G401.6 (cell line): Measurements from ENCODE around the gene CCDC87.
"Not testable (repeated sequence)": the region's sequence is repeated elsewhere in the genome, so short reads cannot be mapped to it uniquely, and the experiment has no call there.

ENCODE experiments used
- FAIRE-seq: peaks from 2 replicates; lab custom pipeline; 2012; peaks lifted over from hg19 to GRCh38; lab: Jason Lieb, UNC

CCDC87 gene, protein sequence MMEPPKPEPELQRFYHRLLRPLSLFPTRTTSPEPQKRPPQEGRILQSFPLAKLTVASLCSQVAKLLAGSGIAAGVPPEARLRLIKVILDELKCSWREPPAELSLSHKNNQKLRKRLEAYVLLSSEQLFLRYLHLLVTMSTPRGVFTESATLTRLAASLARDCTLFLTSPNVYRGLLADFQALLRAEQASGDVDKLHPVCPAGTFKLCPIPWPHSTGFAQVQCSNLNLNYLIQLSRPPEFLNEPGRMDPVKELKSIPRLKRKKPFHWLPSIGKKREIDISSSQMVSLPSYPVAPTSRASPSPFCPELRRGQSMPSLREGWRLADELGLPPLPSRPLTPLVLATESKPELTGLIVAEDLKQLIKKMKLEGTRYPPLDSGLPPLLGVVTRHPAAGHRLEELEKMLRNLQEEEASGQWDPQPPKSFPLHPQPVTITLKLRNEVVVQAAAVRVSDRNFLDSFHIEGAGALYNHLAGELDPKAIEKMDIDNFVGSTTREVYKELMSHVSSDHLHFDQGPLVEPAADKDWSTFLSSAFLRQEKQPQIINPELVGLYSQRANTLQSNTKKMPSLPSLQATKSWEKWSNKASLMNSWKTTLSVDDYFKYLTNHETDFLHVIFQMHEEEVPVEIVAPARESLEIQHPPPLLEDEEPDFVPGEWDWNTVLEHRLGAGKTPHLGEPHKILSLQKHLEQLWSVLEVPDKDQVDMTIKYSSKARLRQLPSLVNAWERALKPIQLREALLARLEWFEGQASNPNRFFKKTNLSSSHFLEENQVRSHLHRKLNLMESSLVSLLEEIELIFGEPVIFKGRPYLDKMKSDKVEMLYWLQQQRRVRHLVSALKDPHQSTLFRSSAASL

DNA sequence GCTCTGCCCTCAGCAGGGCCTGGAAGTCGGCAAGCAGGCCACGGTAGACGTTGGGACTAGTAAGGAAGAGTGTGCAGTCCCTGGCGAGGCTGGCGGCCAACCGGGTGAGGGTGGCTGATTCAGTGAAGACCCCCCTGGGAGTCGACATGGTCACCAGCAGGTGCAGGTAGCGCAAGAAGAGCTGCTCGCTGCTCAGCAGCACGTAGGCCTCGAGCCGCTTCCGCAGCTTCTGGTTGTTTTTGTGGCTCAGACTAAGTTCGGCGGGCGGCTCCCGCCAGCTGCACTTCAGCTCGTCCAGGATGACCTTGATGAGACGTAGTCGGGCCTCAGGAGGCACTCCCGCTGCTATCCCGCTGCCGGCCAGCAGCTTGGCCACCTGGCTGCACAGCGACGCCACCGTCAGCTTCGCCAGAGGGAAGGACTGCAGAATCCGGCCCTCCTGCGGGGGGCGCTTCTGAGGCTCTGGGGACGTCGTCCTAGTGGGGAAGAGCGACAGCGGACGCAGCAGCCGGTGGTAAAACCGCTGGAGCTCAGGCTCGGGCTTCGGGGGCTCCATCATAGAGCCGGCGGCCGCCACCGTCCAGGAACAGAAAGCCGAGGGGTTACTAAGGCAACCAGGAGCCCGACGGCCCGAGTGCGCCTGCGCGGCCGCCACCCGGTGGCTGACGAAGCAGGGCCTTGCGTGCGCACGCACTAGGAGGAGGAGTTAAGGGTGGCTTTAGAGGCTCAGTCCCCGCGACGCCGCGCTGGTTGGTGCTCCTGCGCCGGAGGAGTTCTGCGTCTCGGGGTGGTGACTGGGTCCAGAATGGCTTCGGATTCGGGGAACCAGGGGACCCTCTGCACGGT, at the start of gene CCDC87, which contains the start of gene CCS:
CCDC87 (minus strand) TSS at position 607 of the 846 bp plus-strand sequence; CDS start at position 559, 48 bp downstream.
CCS (plus strand) TSS at position 729 of the 846 bp plus-strand sequence; CDS start at position 806, 77 bp downstream.
- FAIRE-seq: peak; percentile 27

DNA sequence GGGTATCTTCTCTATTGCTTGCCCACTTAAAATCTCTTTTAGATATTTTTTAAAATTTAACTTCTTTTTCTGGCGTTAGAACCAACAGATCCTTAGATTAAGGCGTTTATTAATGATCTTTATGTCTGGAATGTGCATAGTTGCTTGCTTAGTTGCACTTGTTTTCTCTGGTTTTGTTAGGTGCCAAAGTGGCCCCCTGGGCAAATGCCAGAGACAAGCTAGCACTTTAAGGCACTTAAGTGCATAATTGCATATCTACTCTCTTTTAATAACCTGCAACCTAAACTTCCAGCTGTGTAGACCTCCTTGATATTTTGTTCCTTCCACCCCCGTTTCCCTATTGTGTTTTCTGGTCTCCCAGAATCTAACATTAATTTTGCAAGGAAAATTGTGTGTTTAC, 49.0 kb upstream of the CCDC87 start:
- FAIRE-seq: no peak

DNA sequence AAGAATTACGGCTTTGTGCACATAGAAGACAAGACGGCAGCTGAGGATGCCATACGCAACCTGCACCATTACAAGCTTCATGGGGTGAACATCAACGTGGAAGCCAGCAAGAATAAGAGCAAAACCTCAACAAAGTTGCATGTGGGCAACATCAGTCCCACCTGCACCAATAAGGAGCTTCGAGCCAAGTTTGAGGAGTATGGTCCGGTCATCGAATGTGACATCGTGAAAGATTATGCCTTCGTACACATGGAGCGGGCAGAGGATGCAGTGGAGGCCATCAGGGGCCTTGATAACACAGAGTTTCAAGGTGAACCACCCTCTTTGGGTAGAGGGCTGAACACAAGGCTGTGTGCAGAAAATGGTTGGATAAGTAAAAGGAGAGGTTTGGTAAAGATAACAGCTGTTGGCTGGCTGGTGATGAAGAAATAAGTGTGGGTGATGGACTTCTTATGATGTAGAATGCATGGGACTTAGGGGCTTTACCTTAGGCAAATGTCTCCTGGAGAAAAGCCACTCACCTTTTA, 47.0 kb upstream of the CCDC87 start:
- FAIRE-seq: not testable (repeated sequence)

DNA sequence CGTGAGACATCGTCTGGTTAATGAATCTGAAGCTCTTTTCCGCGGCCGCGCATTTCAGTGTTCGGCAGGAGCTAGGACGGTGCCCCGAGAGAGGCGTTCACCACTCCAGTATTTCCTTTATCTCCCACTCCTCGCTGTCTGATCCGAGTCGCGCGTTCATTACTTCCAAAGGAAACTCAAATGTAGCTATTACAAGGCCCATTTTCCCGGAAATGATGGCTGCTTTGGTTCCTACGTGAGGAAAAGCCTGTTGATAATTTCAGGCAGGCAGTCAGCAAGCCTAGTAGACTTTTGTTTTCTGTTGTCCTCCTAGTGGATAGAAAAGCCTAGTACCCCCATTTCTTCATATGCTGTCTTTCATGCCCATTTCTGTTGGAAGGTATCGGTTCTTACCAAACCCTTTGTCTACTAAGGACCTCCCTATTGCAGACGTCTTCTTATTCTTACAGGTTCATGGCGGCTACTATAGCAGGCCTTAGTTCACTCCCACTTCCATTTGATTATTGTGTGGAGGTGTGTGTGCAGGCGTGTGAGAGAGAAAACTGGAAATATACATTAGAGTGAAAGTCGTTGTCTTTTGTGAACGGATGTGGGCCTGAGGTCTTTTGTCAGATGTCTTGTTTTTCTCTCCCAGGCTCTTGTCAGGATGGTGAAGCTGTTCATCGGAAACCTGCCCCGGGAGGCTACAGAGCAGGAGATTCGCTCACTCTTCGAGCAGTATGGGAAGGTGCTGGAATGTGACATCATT, 46.4 kb upstream of the CCDC87 start:
- FAIRE-seq: no peak

DNA sequence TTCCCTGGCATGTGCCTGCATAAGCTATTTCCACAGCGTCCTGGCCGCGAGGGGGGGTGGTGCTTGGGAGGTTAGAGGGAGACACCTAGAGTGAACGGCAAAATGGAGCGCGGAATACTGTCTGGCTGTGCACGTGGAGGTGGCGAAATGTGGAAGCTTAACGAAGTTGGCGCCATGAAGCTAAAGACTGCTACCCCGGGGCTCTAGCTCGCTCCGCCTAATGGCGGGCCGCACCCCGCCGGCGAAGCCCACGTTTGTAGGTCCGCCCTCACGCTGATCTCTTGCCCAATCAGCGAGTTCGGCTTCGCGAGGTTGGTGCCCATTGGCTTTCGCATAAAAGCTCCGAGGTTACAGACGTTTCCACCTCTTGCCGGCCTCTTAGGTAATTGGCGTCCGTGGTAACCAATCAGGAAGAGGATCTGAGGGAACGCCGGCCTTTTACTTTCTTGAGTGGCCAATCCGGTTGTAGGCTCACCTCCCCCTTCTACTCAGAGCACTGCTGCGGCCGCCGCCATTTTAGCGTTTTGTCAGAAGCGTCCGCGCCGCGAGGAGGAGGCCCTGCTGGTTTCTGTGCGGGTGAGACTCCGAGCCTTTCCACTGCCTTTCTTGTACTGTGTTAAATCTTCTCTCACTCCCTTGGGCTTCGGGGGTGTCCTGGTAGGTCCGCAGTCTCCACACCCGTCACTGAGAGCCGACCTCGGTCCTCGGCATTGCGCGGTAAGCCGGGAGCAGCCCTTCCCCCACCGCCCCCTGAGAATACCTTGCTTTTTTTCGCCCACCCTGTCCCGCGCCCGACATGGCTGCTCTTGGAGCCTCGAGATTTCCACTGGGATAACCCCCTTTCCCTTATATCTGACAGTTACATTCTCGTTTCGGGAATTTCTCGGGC, 45.6 kb upstream of the CCDC87 start, which contains the start of gene RBM4:
RBM4 (plus strand) TSS at position 527 of the 889 bp plus-strand sequence. CDS start 1,009 bp downstream, outside the sequence.
- FAIRE-seq: peak; percentile 98

DNA sequence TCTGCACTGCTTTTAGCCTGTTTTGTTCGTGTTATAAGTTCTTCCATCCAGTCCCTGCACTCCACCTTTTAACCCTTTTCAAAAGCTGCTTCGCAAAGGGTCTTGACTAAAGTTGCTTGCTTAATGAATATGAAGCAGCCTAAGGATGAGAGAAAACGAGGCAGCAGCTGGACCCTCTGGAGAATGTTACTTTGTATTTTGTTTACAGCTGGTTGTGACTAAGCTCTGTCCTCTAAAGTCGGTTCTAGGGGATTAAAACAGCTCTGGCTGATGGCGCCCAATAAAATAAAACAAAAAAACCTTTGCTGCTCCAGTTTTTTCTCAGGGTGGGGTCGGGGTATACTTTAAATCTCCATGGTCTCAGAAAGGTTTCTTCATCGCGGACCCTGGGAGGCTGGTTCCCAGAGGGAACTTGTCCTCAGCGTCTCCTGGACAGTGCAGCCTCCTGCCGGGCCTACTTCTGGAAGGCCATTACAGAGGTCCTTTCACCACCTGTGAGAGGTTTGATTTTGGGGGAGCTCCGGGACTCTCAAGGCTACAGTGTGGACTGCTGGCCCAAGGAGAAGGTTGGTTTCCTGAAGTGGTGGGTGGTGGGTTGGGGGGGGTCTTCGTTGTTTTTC, 44.8 kb upstream of the CCDC87 start:
- peak; percentile 40 for FAIRE-seq

DNA sequence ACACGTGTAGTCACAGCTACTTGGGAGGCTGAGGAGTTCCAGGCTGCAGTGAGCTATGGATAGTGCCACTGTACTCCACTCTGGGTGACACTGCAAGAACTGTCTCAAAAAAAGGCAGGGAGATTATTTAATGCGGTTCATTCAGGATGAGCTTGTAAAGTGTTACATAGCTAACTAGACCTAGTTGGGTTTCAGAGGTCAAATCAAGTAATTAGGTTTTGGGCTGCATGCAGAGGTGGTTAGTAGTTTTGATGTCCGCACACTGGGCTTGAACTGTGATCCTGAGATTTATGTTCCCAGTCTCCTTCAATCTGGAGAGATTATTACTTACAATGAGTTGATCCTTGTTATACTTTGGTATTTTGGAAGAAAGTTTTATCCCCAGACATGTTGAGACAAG, 43.5 kb upstream of the CCDC87 start:
- FAIRE-seq: no peak

DNA sequence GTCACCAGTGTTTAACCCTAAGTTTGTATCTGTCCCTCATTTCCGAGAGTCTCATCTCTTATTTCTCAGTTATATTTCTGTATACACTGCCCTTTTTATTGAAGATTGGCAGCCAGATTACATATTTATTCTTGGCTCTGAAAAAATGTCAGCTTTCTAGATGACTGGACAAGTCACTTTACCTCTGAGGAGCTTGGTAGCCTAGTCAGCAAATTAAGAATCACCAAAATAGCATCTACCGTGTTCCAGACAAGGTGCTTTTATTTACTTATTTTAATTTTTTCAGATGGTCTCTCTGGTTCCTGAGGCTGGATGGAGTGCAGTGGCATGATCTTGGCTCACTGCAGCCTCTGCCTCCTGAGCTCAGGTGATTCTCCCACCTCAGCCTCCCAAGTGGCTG, 40.1 kb upstream of the CCDC87 start:
- no peak for FAIRE-seq

DNA sequence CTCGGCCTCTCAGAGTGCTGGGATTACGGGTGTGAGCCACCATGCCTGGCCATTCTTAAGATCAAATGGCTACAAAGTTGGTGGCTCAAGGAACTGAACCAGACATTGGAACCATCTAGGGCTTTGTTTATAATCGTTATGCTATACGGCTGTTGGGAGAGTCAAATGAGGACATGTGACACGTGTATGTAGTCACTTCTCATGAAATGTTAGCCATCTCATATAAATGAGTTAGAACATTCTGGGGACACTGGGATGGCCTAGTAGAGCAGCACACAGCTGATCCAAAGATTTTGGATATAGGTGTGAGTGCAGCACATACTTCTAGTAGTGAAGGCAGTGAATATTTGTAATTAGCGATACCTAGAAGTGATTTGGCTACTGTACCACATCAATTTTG, 39.0 kb upstream of the CCDC87 start:
- FAIRE-seq: no peak

DNA sequence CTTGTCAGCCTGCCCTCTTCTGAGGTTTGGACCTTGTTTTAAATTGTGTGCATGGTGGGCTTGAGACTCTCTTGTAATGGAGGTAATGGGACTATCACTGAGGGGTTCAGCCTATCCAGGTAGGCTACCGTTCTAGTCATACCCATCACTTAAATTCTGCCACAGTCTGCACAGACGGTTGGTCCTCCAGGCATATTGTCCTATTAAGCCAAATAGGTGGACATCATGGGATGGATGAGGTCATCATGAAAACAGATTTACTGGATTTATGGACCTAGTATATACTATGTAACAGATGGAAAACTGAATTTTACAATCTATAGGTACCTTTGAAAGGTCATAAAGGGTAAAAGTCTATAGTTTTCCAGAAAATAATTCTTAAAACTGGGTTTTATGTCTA, 36.5 kb upstream of the CCDC87 start:
- FAIRE-seq: no peak

DNA sequence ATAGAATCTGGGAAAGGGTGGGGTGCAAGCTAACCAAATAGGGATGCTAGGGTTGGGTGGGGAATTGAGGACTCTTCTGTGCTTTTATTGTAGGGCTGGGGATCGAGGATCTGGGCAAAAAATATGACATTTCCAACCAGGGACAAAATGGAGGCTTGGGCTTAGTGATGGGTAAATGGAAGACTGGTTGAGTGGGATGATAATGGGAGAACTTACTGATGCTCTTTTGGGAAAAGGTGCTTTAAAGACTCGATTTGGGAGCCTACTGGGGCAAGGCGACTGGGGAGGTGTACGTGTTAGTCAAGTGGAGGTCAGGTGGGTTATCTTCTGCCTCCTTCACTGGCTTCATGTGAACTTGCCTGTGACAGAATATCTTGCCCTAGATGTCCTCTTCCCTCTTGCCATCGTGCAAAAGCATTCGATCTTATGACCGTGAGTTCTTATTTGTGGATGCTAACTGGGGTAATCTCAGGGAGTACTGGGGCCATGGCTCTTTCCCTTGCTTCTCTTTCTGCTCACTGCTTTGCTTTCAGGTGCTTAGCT, 35.3 kb upstream of the CCDC87 start:
- no peak for FAIRE-seq

DNA sequence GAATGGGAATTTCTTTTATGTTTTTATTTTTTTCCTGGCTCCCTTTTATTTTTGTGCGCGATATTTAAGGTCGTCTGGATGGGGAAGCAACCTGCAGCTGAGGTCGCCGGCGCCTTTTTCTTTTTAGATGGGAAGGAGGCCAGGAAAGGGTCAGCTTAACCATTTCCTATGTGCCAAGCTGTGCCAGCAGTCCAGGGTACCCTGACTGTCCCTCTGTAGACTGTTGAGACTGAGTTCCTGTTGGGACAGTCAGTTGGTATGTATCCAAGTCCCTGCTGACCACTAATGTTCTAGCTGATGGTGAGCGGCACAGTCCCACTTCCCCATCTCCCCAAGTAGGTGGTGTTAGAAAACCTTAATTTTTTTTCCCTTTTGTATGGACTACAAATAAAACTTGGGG, 34.1 kb upstream of the CCDC87 start:
- FAIRE-seq: no peak

DNA sequence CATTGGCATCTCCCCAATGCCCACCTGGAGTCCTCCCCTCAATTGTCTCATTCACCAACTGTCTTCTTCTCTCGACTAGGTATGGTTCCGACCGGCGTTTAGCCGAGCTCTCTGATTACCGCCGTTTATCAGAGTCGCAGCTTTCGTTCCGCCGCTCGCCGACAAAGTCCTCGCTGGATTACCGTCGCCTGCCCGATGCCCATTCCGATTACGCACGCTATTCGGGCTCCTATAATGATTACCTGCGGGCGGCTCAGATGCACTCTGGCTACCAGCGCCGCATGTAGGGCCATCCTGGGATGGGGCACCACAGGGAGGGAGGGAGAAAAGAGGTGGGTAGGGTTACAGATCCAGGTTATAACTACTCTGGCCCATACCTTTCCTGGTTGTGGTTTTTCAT, 33.5 kb upstream of the CCDC87 start:
- FAIRE-seq: no peak

DNA sequence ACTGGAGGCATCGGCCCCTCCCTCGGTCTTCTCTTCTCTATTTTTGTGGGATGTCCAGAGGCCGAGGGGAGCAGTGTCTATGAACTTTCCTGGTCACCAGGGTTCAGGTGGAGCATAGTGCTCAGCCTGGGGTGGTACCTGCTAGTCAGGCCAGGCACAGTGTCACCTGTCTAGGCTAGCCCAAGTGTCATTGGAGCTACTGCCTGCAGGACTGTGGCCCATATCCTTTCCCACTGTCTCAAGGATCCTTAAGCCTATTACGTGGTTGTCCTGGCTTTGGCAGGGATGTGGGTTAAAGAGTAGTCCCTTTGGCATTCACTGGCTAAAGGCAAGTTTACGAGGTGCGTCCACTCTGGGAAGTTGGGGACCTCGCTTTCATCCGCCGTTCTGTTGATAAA, 32.9 kb upstream of the CCDC87 start:
- FAIRE-seq: no peak

DNA sequence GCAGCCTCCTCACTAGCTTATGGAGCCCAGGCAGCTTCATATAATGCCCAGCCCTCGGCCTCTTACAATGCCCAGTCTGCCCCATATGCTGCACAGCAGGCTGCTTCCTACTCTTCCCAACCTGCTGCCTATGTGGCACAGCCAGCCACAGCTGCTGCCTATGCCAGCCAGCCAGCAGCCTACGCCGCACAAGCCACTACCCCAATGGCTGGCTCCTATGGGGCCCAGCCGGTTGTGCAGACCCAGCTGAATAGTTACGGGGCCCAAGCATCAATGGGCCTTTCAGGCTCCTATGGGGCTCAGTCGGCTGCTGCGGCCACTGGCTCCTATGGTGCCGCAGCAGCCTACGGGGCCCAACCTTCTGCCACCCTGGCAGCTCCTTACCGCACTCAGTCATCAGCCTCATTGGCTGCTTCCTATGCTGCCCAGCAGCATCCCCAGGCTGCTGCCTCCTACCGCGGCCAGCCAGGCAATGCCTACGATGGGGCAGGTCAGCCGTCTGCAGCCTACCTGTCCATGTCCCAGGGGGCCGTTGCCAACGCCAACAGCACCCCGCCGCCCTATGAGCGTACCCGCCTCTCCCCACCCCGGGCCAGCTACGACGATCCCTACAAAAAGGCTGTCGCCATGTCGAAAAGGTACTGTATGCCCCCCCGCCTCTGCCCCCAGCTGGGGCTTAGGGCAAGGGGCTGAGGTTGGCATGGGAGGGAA, 32.3 kb upstream of the CCDC87 start:
- FAIRE-seq: no peak

DNA sequence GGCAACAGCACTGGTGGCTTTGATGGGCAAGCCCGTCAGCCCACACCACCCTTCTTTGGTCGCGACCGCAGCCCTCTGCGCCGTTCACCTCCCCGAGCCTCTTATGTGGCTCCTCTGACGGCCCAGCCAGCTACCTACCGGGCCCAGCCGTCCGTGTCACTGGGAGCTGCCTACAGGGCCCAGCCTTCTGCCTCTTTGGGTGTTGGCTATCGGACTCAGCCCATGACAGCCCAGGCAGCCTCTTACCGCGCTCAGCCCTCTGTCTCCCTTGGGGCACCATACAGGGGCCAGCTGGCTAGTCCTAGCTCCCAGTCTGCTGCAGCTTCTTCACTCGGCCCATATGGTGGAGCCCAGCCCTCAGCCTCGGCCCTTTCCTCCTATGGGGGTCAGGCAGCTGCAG, 31.6 kb upstream of the CCDC87 start:
- FAIRE-seq: no peak

DNA sequence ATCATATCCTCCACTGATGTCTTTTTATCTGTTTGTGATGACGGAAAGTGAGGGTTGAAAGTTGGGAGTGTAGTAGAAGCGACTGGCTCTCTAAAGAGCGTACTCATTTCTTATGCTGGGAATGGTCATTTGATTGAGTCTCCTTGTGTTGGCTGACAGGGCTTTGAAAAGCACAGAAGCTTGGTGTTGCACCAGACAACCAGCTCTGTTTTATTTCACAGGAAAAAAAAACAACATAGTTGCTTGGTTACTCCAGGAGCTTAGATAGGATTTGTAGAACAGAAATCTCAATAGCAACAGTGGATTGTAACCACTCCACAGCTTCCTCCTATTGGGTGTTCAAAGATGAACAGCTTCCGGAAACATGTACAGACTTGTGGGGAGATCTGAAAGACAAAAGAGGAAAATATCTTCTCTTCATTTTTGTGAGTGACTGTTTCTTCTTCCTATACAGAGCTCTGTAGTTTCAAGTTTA, 26.3 kb upstream of the CCDC87 start:
- no peak for FAIRE-seq

DNA sequence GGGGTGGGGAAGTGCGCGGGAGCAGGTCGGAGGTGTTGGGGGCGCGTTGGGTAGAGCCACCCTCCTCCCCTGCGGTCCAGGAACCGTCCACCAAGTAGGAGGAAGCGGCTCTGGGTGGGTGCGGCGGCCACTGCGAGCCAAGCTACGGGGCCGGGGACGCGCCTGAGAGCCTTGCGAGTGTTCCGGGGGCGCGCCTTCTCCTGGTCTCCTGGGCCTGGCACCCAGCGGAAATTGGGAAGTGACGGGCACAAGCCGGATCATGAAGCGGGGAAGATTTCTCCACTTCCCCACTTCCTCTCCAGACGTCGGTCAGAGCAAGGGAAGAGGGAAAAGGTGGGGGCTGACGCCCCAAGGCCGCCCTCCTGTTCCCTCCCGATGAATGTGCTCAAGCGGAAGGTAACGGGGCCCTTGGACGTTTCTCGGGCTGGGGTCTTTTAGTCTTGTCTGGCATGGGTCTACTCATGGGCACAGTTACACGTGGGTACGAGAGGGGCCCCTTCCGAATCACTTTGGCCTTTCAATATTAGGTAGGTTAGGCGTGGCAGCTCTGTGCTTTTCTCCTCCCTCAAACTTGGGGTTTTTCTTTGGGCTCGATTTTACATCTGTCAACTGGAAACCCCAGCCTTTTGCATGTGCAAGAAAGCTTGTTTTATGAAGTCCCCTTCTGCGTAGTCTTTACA, 24.4 kb upstream of the CCDC87 start:
- no peak for FAIRE-seq
